Mononuclear cell (primary cell): ENCODE results near the gene CELA1. TPM values are rescaled to one million over a fixed set of nuclear protein-coding genes. Genes with fewer than 3 reads are reported as not detected.
"Not testable (repeated sequence)": the region's sequence is repeated elsewhere in the genome, so short reads cannot be mapped to it uniquely, and the experiment has no call there.

ENCODE experiments used
- H3K27me3 ChIP-seq: 2 replicates; pipeline ENCODE4 v1.6.0; 2011; ENCODE audit warnings: low read length, control low read depth; ENCODE audit not compliant: insufficient read depth
- H3K4me1 ChIP-seq: 2 replicates; pipeline ENCODE4 v1.5.1; 2011; ENCODE audit warnings: mild to moderate bottlenecking, low read length, control low read depth; ENCODE audit not compliant: insufficient read depth
- H3K4me3 ChIP-seq: 2 replicates; pipeline ENCODE4 v1.5.1; 2011; ENCODE audit warnings: mild to moderate bottlenecking, low read length, moderate library complexity
- H3K9me3 ChIP-seq: 2 replicates; pipeline ENCODE4 v1.5.1; 2011; ENCODE audit warnings: low read depth, mild to moderate bottlenecking, control low read depth, low read length
- total RNA-seq: library from RNA; depleted of rRNA; stranded (reverse); fragments of >200 nt; gene quantifications from one replicate; pipeline ENCODE4 v1.2.3, GENCODE V29; 2012

The CELA1 gene
- total RNA-seq, 1 donor: not detected

DNA sequence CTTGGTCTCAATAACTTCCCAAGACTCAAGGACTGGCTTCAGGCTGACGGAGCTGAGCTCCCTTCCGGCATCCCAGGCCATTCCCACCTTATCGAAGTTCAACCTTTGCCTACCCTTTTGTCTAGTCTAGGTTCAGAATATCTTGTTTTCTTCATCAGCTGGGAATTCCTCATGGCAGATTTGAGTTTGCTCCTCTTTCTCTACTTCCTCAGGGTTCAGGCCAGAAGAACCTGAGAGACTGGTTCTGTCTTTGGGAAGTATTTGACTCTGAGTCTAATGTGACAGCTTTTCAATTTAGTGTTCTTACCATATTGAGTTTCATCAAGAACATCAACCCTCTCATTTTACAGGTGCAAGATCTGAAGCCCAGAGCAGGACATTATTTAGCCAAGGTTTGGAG, 24.6 kb downstream of the CELA1 start:
- peaks cover 97% of the 10 kb centered on the region for H3K4me1 ChIP-seq
- no peaks in the 10 kb centered on the region for H3K9me3 ChIP-seq
- no peaks in the 10 kb centered on the region for H3K27me3 ChIP-seq
- peak overlapping the region; percentile 83 for H3K4me3 ChIP-seq

DNA sequence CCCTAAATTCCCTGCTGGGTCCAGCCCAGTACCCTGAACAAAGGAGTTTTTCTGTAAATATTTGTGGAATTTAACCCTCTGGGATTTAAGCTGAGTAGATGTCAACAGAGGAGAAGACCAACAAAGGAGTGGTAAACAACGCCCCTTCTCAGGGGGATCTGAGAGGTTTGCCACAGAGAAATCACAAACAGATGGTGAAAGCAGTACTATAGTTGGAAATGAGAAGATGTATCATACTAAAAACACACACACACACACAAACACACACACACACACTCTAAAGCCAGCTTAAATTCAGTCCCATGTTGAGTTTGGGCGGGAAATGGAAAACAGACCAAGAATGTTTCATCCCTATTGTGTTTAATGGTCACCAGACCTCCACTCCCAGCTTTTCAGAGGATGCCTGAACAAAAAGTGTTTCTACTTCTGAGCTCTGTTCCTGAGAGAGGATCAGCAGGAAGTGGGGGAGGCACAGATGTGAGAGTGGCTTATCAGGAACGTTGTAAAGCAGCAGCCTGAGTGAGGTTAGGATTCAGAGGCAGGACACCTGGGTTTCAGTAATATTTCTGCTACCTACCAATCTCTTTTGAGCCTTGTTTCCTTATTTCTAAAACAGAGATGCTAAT, 25.7 kb downstream of the CELA1 start:
- H3K27me3 ChIP-seq: no peaks in the 10 kb centered on the region
- peaks cover 96% of the 10 kb centered on the region for H3K4me1 ChIP-seq
- H3K4me3 ChIP-seq: peak overlapping the region; percentile 83
- H3K9me3 ChIP-seq: no peaks in the 10 kb centered on the region

DNA sequence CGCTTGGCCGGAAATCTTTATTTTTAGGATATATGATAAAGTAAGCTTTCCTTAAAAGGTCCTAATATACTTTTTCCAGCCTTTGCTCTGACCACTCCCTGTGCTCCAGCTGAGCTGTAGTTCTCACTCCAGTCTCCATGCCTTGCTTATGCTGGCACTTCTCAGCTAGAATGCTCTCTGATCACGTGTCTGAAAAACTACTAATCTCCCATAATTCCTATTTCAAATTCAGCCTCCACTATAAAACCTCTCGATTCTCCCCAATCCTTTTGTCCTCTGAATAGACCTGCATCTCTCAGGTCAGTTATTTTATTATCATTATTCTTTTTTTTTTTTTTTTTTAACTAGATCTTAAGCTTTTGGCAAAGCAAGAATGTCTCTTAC, 26.2 kb downstream of the CELA1 start:
- H3K9me3 ChIP-seq: no peaks in the 10 kb centered on the region
- peaks cover 94% of the 10 kb centered on the region for H3K4me1 ChIP-seq
- H3K4me3 ChIP-seq: no peak overlapping the region
- no peaks in the 10 kb centered on the region for H3K27me3 ChIP-seq

DNA sequence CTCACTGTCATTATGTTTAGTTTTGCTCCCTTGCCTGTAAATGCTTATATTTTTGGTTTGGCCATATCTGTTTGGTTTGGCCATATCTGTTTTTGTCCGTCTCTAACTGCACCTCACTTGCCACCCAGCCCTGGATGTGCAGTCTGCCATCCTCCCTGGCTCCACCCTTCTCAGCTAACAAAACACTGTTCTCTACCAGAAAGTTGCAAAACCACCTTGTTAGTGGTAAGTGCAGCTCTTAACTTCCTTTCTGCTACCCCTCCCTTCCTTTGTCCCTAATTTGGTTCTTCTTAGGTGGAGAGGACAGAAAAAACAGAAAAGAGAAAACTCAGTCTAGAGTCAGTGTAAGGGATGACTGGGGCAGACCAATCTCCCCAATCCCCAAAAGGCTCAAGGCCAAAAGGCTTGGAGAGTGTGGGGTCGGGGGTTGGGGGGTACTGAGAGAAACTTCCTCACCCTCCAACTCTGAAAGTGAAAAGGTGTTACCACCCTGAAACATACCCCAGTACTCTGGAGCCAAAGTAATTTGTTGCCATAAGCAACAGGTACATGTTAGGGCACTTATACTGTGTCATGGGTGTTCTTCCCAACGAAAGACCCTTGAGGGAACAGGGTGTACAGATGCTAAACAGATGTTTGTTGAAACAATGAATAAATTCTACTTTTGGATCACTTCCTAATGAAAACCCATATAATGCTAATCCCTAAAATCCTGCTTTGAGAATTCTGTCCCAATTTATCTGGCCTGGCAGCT, 27.5 kb downstream of the CELA1 start:
- no peaks in the 10 kb centered on the region for H3K27me3 ChIP-seq
- no peaks in the 10 kb centered on the region for H3K9me3 ChIP-seq
- H3K4me1 ChIP-seq: peaks cover 86% of the 10 kb centered on the region
- H3K4me3 ChIP-seq: peak overlapping the region; percentile 1

DNA sequence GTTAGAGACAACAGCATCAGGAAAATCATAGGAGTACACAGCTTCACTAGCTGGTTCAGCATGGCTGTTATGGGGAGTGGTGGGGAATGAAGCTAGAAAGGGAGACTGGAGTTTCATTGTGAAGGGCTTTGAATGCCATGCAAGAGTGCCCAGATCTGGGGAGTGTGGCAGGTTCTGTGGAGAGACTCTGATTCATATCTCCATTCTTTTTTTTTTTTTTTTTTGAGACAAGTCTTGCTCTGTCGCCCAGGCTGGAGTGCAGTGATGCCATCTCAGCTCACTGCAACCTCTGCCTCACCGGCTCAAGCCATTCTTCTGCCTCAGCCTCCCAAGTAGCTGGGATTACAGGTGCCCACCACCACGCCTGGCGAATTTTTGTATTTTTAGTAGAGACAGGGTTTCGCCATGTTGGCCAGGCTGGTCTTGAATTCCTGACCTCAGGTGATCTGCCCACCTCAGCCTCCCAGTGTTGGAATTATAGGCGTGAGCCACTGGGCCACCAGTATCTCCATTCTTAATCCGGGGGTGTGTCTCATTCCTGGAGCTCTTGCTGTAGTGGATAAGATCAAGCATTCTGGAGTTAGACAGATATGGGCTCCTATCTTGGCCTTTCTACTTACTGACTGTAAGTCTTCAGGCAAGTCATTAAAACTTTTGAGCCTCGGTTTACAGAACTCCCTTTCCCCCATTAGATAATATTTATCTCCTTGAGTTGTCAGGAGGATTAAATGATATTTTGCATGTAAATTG, 28.2 kb downstream of the CELA1 start:
- peaks cover 86% of the 10 kb centered on the region for H3K4me1 ChIP-seq
- H3K4me3 ChIP-seq, H3K9me3 ChIP-seq, H3K27me3 ChIP-seq: not testable (repeated sequence)

DNA sequence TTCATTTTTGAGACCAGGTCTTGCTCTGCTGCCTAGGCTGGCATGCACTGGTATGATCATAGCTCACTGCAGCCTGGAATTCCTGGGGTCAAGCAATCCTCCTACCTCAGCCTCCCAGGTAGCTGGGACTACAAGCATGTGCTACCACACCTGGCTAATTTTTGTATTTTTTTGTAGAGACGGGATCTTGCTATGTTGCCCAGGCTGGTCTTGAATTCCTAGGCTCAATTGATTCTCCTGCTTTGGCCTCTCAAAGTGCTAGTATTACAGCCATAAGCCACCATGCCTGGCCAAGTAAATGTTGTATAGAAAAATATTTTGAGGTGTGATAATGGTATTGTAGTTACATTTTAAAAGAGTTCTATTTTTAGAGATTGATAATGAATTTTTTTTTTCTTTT, 35.1 kb downstream of the CELA1 start:
- no peak overlapping the region for H3K4me3 ChIP-seq
- no peaks in the 10 kb centered on the region for H3K9me3 ChIP-seq
- peaks cover 48% of the 10 kb centered on the region for H3K4me1 ChIP-seq
- no peaks in the 10 kb centered on the region for H3K27me3 ChIP-seq

DNA sequence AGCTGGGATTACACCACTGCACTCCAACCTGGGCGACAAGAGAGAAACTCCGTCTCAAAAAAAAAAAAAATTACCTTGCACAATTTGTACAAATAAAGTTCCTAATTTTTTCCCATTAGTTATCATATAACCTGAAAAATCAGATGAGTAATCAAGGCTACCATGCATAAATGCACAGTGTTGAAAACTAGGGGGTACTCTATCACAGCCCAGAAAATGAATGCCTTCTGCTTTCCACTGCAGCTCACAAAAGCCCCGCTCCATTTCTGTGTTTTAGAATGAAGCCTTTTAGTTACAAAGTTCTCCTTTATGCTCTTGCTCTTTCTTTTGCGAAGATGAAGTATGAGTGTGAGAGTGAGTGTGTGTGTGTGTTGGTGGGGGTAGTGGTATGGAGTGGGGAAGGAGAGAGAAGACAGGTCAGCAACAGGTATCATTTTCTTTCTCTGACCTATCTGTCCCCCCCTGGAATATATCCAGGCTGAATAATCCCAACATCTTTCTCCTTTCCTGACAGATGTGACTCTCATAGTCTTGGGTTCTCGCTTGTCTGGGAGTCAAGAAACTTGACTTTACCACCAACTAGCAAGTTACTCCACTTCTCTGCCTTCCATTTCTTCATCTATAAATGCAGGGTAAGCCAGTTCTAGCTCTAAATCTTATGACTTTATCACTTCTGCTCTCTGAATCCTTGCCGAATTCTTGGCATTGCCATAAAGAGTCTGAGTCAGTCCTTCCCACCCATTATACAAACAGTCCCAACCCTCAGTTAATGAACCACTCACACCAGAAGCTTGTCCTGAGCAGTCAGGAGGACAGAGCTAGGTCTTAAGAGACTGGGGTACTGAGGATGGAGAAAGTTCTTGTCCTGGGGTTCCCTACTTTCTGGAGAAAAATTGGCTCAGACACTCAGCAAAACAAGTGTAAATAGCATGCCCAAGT, 38.6 kb downstream of the CELA1 start:
- no peak overlapping the region for H3K4me3 ChIP-seq
- H3K9me3 ChIP-seq: no peaks in the 10 kb centered on the region
- H3K27me3 ChIP-seq: no peaks in the 10 kb centered on the region
- peaks cover 34% of the 10 kb centered on the region for H3K4me1 ChIP-seq

DNA sequence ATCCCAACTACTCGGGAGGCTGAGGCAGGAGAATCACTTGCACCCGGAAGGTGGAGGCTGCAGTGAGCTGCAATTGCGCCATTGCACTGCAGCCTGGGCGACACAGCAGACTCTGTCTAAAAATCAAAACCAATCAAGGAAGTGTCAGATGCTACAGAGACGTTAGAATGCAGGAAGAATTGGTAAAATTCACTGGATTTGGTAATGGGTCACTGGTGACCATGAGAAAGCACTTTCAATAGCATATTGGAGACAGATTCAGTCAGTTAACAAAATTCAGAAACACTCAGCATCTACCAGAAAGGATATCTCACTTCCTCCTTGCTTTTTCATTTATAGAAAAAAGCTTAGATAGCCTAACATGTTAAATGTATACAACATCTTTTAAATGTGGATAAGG, 40.0 kb downstream of the CELA1 start:
- Histone ChIP-seq H3K27me3 (no peaks in the 10 kb centered on the region), H3K4me3 (no peak overlapping the region), H3K9me3 (no peaks in the 10 kb centered on the region), H3K4me1 (peaks cover 29% of the 10 kb centered on the region)

DNA sequence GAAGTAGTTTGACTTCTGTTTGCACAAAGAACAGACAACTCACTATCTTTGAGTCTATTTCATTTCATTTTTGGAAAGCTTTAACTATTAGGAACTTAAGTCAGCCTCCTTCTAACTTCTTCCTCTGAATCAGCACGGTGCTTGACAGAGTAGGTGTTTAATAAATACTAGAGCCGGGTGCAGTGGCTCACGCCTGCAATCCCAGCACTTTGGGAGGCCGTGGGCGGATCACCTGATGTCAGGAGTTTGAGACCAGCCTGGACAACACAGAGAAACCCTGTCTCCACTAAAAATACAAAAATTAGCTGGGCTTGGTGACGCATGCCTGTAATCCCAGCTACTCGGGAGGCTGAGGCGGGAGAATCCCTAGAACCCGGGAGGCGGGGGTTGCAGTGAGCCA, 45.7 kb downstream of the CELA1 start:
- H3K4me3 ChIP-seq, H3K9me3 ChIP-seq, H3K4me1 ChIP-seq, H3K27me3 ChIP-seq: not testable (repeated sequence)

DNA sequence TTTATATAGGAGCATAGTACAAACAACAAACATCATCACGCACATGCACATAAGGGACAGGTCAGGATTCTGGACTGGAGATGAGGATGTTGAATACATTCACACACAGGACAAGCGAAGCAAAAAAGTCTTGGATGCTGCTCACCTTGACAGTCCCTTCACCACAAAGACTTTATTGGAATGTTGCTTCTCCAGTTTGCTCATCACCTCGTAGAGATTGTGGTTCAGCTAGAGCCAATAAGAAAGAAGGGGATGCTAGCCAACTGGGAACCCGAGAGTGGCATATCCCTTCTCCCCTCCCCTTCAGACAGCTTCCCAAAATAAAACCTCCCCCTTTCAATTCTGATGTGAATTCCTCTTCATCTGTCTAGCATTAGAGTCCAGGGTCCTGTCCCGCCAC, 50.8 kb downstream of the CELA1 start:
- Histone ChIP-seq H3K4me3 (no peak overlapping the region), H3K4me1 (peaks cover 19% of the 10 kb centered on the region), H3K27me3 (no peaks in the 10 kb centered on the region), H3K9me3 (no peaks in the 10 kb centered on the region)

DNA sequence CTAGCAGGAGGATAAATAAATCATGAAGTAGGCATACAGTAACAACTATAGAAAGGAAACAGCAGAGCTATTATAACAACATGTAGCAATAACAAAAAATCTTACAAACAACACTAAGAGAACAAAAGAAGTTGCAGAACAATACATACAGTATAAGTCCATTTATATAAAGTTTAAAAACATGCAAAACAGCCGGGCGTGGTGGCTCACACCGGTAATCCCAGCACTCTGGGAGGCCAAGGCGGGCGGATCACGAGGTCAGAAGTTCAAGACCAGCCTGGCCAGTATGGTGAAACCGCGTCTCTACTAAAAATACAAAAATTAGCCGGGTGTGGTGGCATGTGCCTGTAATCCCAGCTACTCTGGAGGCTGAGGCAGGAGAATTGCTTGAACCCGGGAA, 52.4 kb downstream of the CELA1 start:
- H3K9me3 ChIP-seq, H3K4me3 ChIP-seq, H3K27me3 ChIP-seq: not testable (repeated sequence)
- H3K4me1 ChIP-seq: peaks cover 19% of the 10 kb centered on the region

DNA sequence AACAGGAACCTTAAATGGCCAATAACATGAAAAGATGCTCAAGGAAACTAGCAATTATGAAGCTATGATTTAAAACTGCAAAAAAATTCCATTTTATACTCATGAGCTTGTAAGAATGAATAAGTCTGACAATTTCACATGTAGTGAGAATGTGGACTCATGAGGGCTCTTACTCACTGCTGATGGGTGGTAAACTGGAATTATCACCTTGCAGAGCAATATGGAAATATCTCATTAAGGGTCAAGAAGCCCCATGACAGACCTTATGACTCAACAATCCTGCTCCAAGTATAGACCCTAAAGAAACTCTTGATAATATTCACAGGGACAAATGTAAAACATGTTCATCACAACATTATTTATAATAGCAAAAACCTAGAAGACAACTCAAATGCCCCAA, 52.8 kb downstream of the CELA1 start:
- no peak overlapping the region for H3K4me3 ChIP-seq
- H3K9me3 ChIP-seq: no peaks in the 10 kb centered on the region
- peaks cover 19% of the 10 kb centered on the region for H3K4me1 ChIP-seq
- H3K27me3 ChIP-seq: no peaks in the 10 kb centered on the region

DNA sequence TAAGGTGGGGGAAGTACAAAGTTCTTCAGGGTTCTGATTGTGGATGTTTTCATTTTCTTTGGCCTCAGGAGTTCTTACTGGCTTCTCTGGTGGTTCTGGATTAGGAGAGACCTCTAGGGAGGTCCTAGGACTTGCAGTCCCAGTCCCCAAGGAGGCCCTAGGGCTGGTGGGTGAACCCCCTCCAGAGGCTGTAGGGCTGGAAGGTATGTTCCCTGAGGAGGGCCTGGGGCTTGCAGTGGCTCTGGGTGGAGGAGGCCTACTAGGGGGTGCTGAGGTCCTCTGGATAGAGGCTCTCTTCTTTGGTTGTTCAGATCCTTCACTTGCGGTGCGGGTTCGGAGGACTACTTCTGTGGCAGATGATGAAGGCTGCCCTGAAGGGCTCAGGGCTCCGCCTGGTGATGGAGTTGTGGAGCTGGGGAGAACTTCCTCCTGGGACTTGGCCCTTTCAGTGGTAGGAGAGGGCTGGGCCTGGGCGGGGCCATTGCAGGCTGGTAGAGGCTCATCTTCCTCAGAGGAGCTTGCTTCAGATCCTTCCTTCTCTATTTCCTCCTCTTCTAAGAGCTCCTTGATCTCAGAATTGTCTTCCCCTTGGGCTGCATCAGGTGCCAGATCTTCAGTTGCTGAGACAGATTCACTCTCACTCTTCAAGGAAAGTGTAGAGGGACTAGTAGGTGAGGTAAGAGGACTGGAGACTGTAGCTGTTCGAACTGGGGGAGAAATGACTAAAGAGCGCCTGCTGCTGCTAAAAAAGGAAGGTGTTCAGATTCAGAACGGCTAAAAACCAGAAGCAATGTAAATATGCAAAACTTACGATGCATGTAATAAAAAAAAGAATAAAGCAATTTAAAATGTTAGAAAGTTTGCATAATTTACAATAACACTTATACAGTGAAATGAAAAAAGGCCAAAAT, 54.6 kb downstream of the CELA1 start:
- not testable (repeated sequence) for H3K27me3 ChIP-seq, H3K9me3 ChIP-seq, H3K4me3 ChIP-seq
- H3K4me1 ChIP-seq: peaks cover 19% of the 10 kb centered on the region

DNA sequence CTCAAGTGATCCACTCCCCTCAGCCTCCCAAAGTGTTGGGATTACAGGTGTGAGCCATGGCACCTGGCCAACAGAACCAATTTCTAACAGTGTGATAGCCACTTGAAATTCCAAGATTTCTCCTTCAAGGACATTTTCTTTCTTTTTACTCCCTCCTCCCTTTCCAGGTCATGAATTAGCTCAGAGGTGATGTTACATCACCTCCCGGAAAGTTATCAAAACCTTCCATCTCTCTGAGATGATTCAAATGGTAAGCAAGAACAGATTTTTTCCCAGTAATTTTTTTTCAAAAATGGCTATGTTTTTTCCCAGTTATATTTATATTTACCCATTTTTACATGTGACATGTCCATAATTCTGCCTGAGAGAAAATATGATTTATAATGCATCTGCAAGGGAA, 60.6 kb downstream of the CELA1 start:
- Histone ChIP-seq H3K27me3 (no peaks in the 10 kb centered on the region), H3K9me3 (no peaks in the 10 kb centered on the region), H3K4me3 (no peak overlapping the region), H3K4me1 (no peaks in the 10 kb centered on the region)
